ENCODE results near the gene SHC3.

SHC3 gene

GRCh38 chr9:89109666-89110065 is 69.0 kb downstream of the SHC3 start:
- DNase-seq (ENCODE audit: low read depth in 2 of 2): no peak

DNA sequence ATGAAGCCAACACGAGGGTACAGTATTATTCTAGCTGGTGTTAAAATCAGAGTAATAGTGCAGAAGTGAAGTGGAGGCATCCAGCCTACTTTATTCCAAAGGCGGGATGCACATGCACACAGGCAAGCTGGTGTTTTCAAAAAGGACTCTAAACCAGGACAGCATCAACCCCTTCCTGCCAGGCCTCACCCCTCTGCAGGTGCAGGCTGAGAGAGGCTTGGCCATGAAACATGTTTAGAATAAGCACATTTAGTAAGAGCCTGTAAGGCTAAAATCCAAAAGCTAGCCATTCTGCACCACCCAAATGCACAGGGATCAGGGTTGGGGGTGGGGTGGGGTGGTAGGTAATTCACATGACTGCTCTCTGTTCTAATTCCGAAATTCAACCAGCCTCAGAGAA is 71.2 kb downstream of the SHC3 start:
- no peak for DNase-seq (ENCODE audit: low read depth in 2 of 2)

DNA sequence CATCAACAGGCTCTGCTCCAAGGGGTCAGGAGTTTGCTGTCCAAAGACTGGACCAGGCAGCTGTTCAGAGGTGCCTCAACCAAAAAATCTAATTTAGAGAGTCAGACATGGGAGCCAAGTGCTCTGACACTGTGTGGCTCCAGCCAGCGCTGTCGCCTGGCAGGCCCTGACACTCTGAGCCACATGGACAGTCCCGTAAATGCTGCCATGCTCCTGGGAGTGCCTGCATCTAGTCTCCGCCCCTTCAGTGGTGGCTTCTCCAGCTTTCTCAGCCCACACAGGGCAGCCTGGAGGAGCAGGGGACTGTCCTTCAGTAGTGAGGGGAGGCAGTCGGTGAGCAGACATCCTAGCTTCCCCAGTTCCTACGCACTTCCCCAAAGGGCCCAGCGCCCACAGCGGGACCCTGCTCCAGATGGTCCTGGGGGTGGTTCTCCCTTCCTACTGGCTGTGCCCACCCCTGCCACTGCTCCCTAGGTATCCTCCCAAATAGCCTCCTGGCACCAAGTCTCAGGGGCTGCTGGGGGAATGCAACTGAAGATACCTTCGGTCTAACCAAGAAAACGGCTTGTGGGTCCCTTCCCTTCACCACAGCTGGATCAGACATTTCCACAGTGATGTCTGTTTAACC is 72.3 kb downstream of the SHC3 start:
- DNase-seq (ENCODE audit: low read depth in 2 of 2): no peak

DNA sequence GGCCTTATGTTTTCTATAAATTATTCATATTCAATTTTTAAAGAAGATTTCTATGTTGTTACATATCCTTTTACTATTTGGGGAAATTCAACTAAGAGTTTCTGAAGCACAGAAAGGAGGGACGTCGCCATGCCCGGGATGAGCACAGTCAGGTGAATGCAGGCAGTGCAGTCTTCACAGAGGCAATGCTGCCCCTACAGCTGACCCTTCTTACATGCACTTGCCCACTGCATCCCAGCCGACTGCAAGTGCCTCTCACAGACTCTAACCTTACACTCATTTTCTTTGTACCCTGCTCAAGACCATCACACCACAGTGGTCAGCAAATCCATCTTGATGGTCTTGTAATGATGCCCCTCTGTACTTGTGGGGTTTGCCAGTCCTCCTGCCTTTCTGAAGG is 73.8 kb downstream of the SHC3 start:
- no peak for DNase-seq (ENCODE audit: low read depth in 2 of 2)

GRCh38 chr9:89097219-89097618 is 81.4 kb downstream of the SHC3 start:
- no peak for DNase-seq (ENCODE audit: low read depth in 2 of 2)

- no peak for DNase-seq (ENCODE audit: low read depth in 2 of 2)
These were observed 81.8 kb downstream of the SHC3 start for GRCh38 chr9:89096807-89097206.

- DNase-seq (ENCODE audit: low read depth in 2 of 2): no peak
These were observed 82.7 kb downstream of the SHC3 start for GRCh38 chr9:89095761-89096528.

GRCh38 chr9:89093201-89093975 is 85.2 kb downstream of the SHC3 start:
- DNase-seq (ENCODE audit: low read depth in 2 of 2): no peak

GRCh38 chr9:89089176-89089575 is 89.4 kb downstream of the SHC3 start:
- DNase-seq (ENCODE audit: low read depth in 2 of 2): no peak

DNA sequence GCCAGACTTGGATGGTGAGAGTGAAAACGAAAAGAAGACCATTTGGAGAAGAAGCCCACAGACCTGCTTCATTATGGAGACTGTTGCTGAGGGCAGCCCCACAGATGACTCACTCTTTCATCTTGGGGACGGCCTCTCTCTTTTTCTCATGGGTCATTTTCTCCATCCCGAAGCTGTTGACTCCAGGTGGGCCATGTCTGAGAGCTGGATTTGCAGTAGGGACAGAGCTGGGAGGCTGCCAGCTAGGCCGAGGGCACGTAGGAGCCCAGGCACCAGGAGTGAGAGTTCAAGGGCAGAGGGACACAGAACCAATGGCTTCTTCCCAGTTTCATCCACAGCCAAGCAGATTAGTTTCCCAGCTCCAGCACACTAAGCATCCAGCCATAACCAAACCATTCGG is 95.0 kb downstream of the SHC3 start:
- DNase-seq (ENCODE audit: low read depth in 2 of 2): no peak

- DNase-seq (ENCODE audit: low read depth in 2 of 2): no peak
These were observed 98.4 kb downstream of the SHC3 start for GRCh38 chr9:89080193-89080592.

DNA sequence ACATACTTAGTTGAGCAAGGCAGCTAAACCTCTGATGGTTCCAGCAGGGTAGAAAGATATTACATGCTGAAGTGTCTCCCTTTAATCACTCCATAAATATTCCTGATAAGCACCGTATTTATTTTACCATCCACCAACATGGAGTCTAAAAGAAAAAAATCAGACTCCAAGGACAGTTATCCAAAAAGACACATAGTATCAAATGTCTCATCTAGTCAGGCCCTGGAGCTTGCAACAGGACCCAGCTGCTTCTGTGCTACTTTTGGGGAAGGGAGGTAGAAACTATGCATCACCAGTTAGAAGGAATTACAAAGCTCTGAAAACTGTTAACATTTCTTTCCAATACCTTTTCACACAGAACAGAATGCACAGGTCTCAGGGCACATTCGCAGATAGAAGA is 99.2 kb downstream of the SHC3 start:
- DNase-seq (ENCODE audit: low read depth in 2 of 2): no peak

DNA sequence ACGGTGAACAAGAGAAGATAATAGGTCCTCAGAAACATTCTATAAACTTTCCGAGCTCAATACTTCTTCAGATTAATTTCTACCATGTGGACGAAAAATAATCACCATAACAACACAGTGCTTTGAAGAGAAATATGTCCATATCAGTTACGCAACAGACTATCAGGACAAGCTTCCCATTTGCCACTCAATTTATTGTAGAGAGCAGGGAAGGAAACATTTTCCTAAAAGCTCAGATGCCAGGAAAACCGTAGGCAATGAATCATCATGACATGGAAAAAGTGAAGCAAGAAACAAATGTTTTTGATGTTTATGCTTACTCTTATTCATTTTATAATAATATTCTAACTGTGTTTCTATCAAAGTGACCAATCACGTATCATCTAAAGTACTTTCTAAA is 99.8 kb downstream of the SHC3 start:
- DNase-seq (ENCODE audit: low read depth in 2 of 2): no peak

DNA sequence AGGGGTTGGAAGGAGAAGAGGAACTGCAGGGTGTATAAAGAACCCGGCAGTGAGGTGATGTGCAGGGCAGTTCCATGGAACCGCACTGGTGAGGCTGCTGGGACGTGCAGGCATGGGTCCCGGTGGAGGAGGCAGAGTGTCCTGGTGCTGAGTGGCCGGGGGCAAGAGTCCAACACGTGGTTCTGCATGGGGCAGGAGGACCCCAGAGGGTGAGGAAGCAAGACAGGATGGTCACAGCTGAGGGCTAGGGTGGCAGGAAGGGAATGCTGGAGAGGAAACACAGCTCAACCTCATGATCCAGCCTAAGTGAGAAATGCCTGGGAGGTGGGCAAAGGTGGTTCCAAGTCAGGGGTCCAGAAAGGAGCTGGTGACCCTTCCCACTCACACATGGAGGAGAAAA is 100.2 kb downstream of the SHC3 start:
- no peak for DNase-seq (ENCODE audit: low read depth in 2 of 2)

GRCh38 chr9:89077519-89077918 is 101.1 kb downstream of the SHC3 start:
- no peak for DNase-seq (ENCODE audit: low read depth in 2 of 2)

- no peak for DNase-seq (ENCODE audit: low read depth in 2 of 2)
These were observed 105.2 kb downstream of the SHC3 start for GRCh38 chr9:89073397-89073796.

DNA sequence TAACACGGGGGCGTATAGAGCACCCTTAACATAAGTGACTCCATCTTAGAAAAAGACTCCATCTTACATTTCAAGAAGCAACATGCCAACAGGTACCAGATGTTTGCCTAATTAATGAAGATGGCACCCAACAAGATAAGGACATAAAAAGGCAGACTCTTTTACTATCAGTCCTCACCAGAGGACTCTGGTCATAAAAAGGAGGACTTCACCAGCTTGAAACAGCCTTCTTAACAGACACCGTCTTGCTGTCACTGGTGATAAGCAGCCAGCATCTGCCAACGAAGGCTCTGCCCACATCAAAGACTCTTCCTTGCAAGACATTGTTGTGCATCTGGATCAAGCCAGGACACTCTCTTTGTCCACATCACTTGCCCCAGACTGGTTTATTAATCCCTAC is 107.0 kb downstream of the SHC3 start:
- no peak for DNase-seq (ENCODE audit: low read depth in 2 of 2)

GRCh38 chr9:89066835-89067234 is 111.8 kb downstream of the SHC3 start:
- no peak for DNase-seq (ENCODE audit: low read depth in 2 of 2)

DNA sequence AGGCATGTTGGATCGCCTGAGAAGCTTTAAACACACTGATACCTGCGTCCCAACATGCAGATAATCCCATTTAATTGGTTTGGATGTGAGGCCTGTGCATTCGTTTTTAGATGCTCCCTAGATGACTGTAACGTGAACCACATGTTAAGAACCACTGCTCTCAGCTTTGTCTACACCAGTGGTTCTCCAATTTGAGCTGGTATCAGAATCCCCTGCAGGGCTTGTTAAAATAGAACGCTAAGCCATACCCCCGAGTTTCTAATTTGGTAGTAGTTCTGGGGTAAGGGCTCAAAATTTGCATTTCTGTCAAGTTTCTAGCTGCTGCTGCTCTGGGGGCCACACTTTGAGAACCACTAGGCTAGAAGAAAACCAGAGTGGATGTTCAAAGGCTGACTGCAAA is 112.7 kb downstream of the SHC3 start:
- no peak for DNase-seq (ENCODE audit: low read depth in 2 of 2)

DNA sequence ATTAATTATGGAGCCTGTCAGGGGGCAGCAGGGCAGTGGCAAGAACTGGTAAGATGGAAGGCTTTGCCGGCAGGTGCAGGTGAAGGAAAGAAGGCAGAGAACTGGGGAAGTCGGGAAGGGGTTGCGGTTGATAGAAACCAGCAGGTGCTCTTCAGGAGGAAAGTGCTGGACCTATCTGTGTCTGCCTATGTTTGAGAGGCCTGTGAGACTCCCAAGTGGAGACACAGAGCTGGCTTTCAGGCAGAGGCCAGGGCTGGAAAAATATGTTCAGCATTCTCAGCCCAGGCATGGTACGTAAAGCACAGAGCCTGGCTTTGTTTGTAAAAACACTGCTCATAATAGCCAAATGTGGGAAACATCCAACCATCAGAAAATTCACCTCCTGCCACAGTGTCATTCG is 117.8 kb downstream of the SHC3 start:
- no peak for DNase-seq (ENCODE audit: low read depth in 2 of 2)

DNA sequence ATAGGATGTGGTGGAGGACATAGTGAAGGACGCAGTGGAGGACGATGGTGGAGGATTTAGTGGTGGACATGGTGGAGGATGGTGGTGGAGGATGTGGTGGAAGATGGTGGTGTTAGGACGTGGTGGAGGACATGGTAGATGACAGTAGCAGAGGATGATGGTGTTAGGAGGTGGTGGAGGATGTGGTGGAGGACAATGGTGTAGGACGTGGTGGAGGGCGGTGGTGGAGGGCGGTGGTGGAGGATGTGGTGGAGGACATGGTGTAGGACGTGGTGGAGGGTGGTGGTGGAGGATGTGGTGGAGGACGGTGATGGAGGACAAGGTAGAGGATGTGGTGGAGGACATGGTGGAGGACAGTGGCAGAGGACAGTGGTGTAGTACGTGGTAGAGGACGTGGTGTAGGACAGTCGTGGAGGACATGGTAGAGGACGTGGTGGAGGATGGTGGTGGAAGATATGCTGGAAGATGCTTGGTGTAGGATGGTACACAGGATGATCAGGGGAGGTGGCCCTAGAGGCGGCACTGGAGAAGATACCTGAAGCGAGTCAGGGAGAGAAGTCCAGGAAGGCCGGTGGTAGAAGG is 118.6 kb downstream of the SHC3 start:
- no peak for DNase-seq (ENCODE audit: low read depth in 2 of 2)

- DNase-seq (ENCODE audit: low read depth in 2 of 2): no peak
These were observed 119.7 kb downstream of the SHC3 start for GRCh38 chr9:89058906-89059305.

Data from stimulated activated CD8-positive, alpha-beta memory T cell treated with anti-CD3 and anti-CD28 coated beads, Interleukin-7, amount 100 ng/mL, for 1 hour (primary cell).